Measurements from ENCODE around the gene CTPS1.

- TF ChIP-seq CTCF (IDR thresholded peaks at IDR 0.05 in 4 of 5, conservative IDR thresholded peaks at IDR 0.05 in 1 of 5) (no peak), POLR2A (IDR thresholded peaks at IDR 0.05) (no peak)
These were observed 5.0 kb downstream of the CTPS1 start for GRCh38 chr1:40984531-40984930.

All from gastrocnemius medialis (tissue), 4 donors.